HG02943 (cell line): ENCODE data around the gene HOTAIR.

Source experiments
- ATAC-seq: cut with Tn5 transposase; IDR thresholded peaks from one replicate; pipeline ENCODE4 v1.9.1; 2021; ENCODE audit warnings: mild to moderate bottlenecking, low read depth, moderate library complexity; ENCODE audit not compliant: unreplicated experiment

Gene HOTAIR

GRCh38 chr12:54000116-54001114, 25.7 kb upstream of the HOTAIR start, which contains the start of gene HOXC9:
TSS of gene HOXC9 (plus strand) at chr12:54000161. CDS start at chr12:54000189, 28 bp downstream.
- no peak for ATAC-seq

GRCh38 chr12:53999559-54000115, 24.9 kb upstream of the HOTAIR start:
- ATAC-seq = no peak

GRCh38 chr12:53998900-53999236, 24.1 kb upstream of the HOTAIR start:
- ATAC-seq = no peak

GRCh38 chr12:53998110-53998899, 23.6 kb upstream of the HOTAIR start:
- ATAC-seq = no peak

- ATAC-seq = no peak
These were observed 22.7 kb upstream of the HOTAIR start for GRCh38 chr12:53997204-53998109.

- no peak for ATAC-seq
These were observed 21.8 kb upstream of the HOTAIR start for GRCh38 chr12:53996240-53997203.

GRCh38 chr12:53995378-53996239, 20.9 kb upstream of the HOTAIR start:
- ATAC-seq = no peak

GRCh38 chr12:53995002-53995377, 20.2 kb upstream of the HOTAIR start:
- ATAC-seq = no peak

GRCh38 chr12:53994264-53995001, 19.7 kb upstream of the HOTAIR start:
- ATAC-seq = no peak

GRCh38 chr12:53994009-53994263, 19.2 kb upstream of the HOTAIR start:
- ATAC-seq = no peak

- ATAC-seq = no peak
These were observed 18.6 kb upstream of the HOTAIR start for GRCh38 chr12:53993162-53994008.

GRCh38 chr12:53992377-53992889, 17.7 kb upstream of the HOTAIR start:
- no peak for ATAC-seq

- ATAC-seq = no peak
These were observed 16.3 kb upstream of the HOTAIR start for GRCh38 chr12:53991077-53991460.

GRCh38 chr12:53990311-53991076, 15.7 kb upstream of the HOTAIR start:
- no peak for ATAC-seq

GRCh38 chr12:53989227-53990113, 14.7 kb upstream of the HOTAIR start:
- no peak for ATAC-seq
